IMR-90 (cell line): ENCODE results near the gene HOXD3. TPM values are rescaled to one million over a fixed set of nuclear protein-coding genes. Genes with fewer than 3 reads are reported as not detected.

Experiments
- ATAC-seq: fragments of 200-7000 bp; cut with Tn5 transposase; 2 replicates; pipeline ENCODE4 v1.9.1; 2020; ENCODE audit warnings: low read depth, mild to moderate bottlenecking, moderate library complexity
- BruUV-seq: library from RNA; stranded (reverse); fragments of 400-500 nt; replicated peaks from 2 replicates; lab custom pipeline; 2021; lab: Mats Ljungman, UMichigan
- CTCF ChIA-PET: fragments of 300-600 bp; formaldehyde crosslinking; extraction: SDS; loops from one replicate; lab custom pipeline; 2021; ENCODE audit warnings: antibody characterized with exemption; lab: Yijun Ruan, JAX
- POLR2A ChIA-PET: fragments of 300-600 bp; sonication (Branson Sonifier 250); formaldehyde crosslinking; loops from one replicate; lab custom pipeline; 2022; ENCODE audit warnings: antibody characterized with exemption; ENCODE audit not compliant: unreplicated experiment; lab: Charles Lee
- DNase-seq: peaks from one replicate; pipeline ENCODE4 v3.0.0; 2013
- H2AFZ ChIP-seq: replicated peaks from 2 replicates; pipeline ENCODE3; 2013; ENCODE audit warnings: low read length, mild to moderate bottlenecking; ENCODE audit not compliant: poor library complexity
- H2AK5ac ChIP-seq: 2 replicates; pipeline ENCODE4 v1.6.1; 2013; ENCODE audit warnings: low read depth, low read length, inconsistent platforms
- H2AK9ac ChIP-seq: replicated peaks from 2 replicates; pipeline ENCODE3; 2013; ENCODE audit warnings: mild to moderate bottlenecking, low read depth, low read length, moderate library complexity; ENCODE audit not compliant: poor library complexity
- H2BK120ac ChIP-seq: 2 replicates; pipeline ENCODE4 v1.6.1; 2013; ENCODE audit warnings: low read depth, low read length, inconsistent platforms
- H2BK15ac ChIP-seq: 3 replicates; pipeline ENCODE4 v1.6.1; 2013; ENCODE audit warnings: low read depth, low read length, inconsistent platforms
- H2BK20ac ChIP-seq: 2 replicates; pipeline ENCODE4 v1.6.1; 2013; ENCODE audit warnings: low read depth, mild to moderate bottlenecking, inconsistent platforms, low read length, moderate library complexity
- H2BK5ac ChIP-seq: 2 replicates; pipeline ENCODE4 v1.6.1; 2013; ENCODE audit warnings: mild to moderate bottlenecking, low read depth, low read length, inconsistent platforms; ENCODE audit not compliant: poor library complexity, severe bottlenecking
- H3K14ac ChIP-seq: replicated peaks from 2 replicates; pipeline ENCODE4 v1.6.1; 2013; ENCODE audit warnings: low read depth, low read length, inconsistent platforms
- H3K18ac ChIP-seq: 2 replicates; pipeline ENCODE4 v1.6.1; 2013; ENCODE audit warnings: low read depth, low read length, control low read depth
- H3K23ac ChIP-seq: 2 replicates; pipeline ENCODE4 v1.6.1; 2013; ENCODE audit warnings: low read depth, low read length, inconsistent platforms
- H3K27ac ChIP-seq: 2 replicates; pipeline ENCODE4 v1.5.1; 2013; ENCODE audit warnings: mild to moderate bottlenecking, control low read depth, low read length; ENCODE audit not compliant: insufficient read depth
- H3K27me3 ChIP-seq: 2 replicates; pipeline ENCODE4 v1.6.1; 2013; ENCODE audit warnings: low read length; ENCODE audit not compliant: control insufficient read depth, insufficient read depth
- H3K36me3 ChIP-seq: 2 replicates; pipeline ENCODE4 v1.6.1; 2013; ENCODE audit warnings: low read length, mixed read lengths; ENCODE audit not compliant: control insufficient read depth, insufficient read depth
- H3K4ac ChIP-seq: 2 replicates; pipeline ENCODE4 v1.6.1; 2013; ENCODE audit warnings: low read depth, low read length, inconsistent platforms
- H3K4me1 ChIP-seq: 2 replicates; pipeline ENCODE4 v1.6.1; 2013; ENCODE audit warnings: low read length, mixed read lengths; ENCODE audit not compliant: control insufficient read depth, insufficient read depth
- H3K4me2 ChIP-seq: 2 replicates; pipeline ENCODE4 v1.6.1; 2013; ENCODE audit warnings: low read depth, mild to moderate bottlenecking, control low read depth, low read length, moderate library complexity
- H3K4me3 ChIP-seq: 2 replicates; pipeline ENCODE4 v1.5.1; 2013; ENCODE audit warnings: low read depth, mild to moderate bottlenecking, control low read depth, low read length, moderate library complexity; ENCODE audit not compliant: insufficient read depth
- H3K56ac ChIP-seq: 2 replicates; pipeline ENCODE4 v1.6.1; 2013; ENCODE audit warnings: low read length, inconsistent platforms; ENCODE audit not compliant: insufficient read depth; ENCODE audit errors: extremely low read depth
- H3K79me1 ChIP-seq, 2 experiments: 2 replicates each; pipeline ENCODE4 v1.6.1; 2013; ENCODE audit warnings: low read length in 2 of 2, inconsistent platforms in 1 of 2, low read depth in 1 of 2
- H3K9ac ChIP-seq: 2 replicates; pipeline ENCODE4 v1.6.1; 2013; ENCODE audit warnings: low read depth, low read length, control low read depth
- H3K9me1 ChIP-seq: 2 replicates; pipeline ENCODE4 v1.6.1; 2013; ENCODE audit warnings: low read length, inconsistent platforms; ENCODE audit not compliant: insufficient read depth
- H3K9me3 ChIP-seq: 2 replicates; pipeline ENCODE4 v1.6.1; 2013; ENCODE audit warnings: low read length; ENCODE audit not compliant: control insufficient read depth, insufficient read depth
- H4K20me1 ChIP-seq: 2 replicates; pipeline ENCODE4 v1.6.1; 2013; ENCODE audit warnings: low read length, inconsistent platforms; ENCODE audit not compliant: insufficient read depth
- H4K5ac ChIP-seq: 2 replicates; pipeline ENCODE4 v1.6.1; 2013; ENCODE audit warnings: mild to moderate bottlenecking, low read depth, low read length, control low read depth
- H4K8ac ChIP-seq, 2 experiments: 2 replicates each; pipeline ENCODE4 v1.6.1; 2013; ENCODE audit warnings: low read depth in 2 of 2, low read length in 2 of 2, control low read depth in 1 of 2, inconsistent platforms in 1 of 2
- H4K91ac ChIP-seq: 2 replicates; pipeline ENCODE4 v1.6.1; 2013; ENCODE audit warnings: low read depth, low read length, inconsistent platforms; ENCODE audit not compliant: insufficient read depth
- SMC3 ChIP-seq: fragments of 150-350 bp; IDR thresholded peaks from 2 replicates; pipeline ENCODE4 v1.6.1; 2016; ENCODE audit warnings: low read depth, mild to moderate bottlenecking, antibody characterized with exemption, low read length, moderate library complexity
- WGBS, 2 experiments: methylation state at CpG; one replicate each; pipeline versions ENCODE4 v1.1.5 to v1.1.7; 2013; ENCODE audit warnings: missing lambda C conversion rate in 2 of 2; ENCODE audit not compliant: insufficient read length in 1 of 2; ENCODE audit errors: extremely low coverage in 2 of 2; 5-methylcytosine and 5-hydroxymethylcytosine counted together
- dilution Hi-C: fragments of 300-500 bp; cut with HindIII; formaldehyde crosslinking; loops from one replicate; pipeline ENCODE4 v1.14.3; 2018; ENCODE audit warnings: low sequenced_read_pairs; ENCODE audit not compliant: unreplicated experiment
- in situ Hi-C: fragments of 300-500 bp; cut with MboI; formaldehyde crosslinking; loops from 3 replicates; pipeline ENCODE4 v1.14.3; 2019; ENCODE audit warnings: low sequenced_read_pairs, inconsistent platforms, mixed read lengths
- intact Hi-C: fragments of 100-400 bp; cut with micrococcal nuclease; formaldehyde crosslinking; loops from 2 replicates; pipeline ENCODE4 v1.10.0; 2022
- polyA plus RNA-seq, 3 experiments: library from polyadenylated mRNA; depleted of rRNA; stranded (reverse); fragments of >200 nt; gene quantifications; 2 replicates each; pipeline ENCODE4 v1.2.3, GENCODE V29; 2012; ENCODE audit warnings: low replicate concordance in 1 of 3
- total RNA-seq: library from RNA; depleted of rRNA; stranded (reverse); fragments of >200 nt; gene quantifications from 2 replicates; pipeline ENCODE4 v1.2.3, GENCODE V29; 2012
- TF ChIP-seq, protein P1 (sequence below): conservative IDR thresholded peaks from 2 replicates; pipeline ENCODE4 v1.5.1; 2012; ENCODE audit warnings: mild to moderate bottlenecking, low read depth, low read length, improper control_type of control experiment

The HOXD3 gene
- total and polyA plus RNA-seq, 2 of the 4 experiments (the other 2 are of a cell fraction): not detected

DNA sequence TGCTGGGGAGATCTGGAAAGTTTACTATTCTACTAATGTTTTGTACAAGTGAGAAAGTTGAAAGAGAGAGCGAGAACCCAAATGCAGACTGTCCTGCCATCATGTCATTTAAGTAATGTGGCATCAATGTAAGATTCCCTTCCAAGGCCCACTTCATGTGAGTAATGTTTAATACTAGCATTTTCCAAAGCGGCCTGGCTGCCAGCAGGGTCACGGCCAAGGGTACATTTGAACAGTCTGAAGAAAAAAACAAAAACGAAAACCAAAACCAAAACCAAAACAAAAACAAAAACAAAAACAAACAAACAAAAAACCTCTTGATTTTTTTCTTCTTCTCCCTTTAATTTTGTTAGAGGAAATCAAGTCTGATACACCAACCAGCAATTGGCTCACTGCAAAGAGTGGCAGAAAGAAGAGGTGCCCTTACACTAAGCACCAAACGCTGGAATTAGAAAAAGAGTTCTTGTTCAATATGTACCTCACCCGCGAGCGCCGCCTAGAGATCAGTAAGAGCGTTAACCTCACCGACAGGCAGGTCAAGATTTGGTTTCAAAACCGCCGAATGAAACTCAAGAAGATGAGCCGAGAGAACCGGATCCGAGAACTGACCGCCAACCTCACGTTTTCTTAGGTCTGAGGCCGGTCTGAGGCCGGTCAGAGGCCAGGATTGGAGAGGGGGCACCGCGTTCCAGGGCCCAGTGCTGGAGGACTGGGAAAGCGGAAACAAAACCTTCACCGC is 38.3 kb upstream of the HOXD3 start:
- Histone ChIP-seq H3K14ac (no peak overlapping the region), H4K91ac (no peak overlapping the region), H4K8ac (no peak overlapping the region), H3K23ac (no peak overlapping the region), H3K18ac (no peak overlapping the region), H2BK20ac (no peak overlapping the region), H3K36me3 (no peaks in the 10 kb centered on the region), H2AK5ac (no peak overlapping the region), H2BK5ac (no peak overlapping the region), H3K9me3 (peaks cover 15% of the 10 kb centered on the region), H2BK120ac (no peak overlapping the region), H3K9me1 (no peaks in the 10 kb centered on the region), H4K20me1 (no peaks in the 10 kb centered on the region; the same call in 1 of the 2 replicates), H3K79me1 (no peaks in the 10 kb centered on the region), H3K4me2 (no peak overlapping the region), H3K27ac (no peak overlapping the region), H3K27me3 (peaks cover 95% of the 10 kb centered on the region), H3K4ac (no peak overlapping the region), H2AK9ac (no peak overlapping the region), H2BK15ac (no peak overlapping the region), H3K9ac (no peak overlapping the region), H3K4me3 (no peak overlapping the region), H3K4me1 (no peaks in the 10 kb centered on the region), H2AFZ (no peak overlapping the region), H3K56ac (no peak overlapping the region), H4K5ac (no peak overlapping the region)
- WGBS, 2 experiments: 2% methylated on average over 13 of the region's 24 CpGs; no CpG with 5 or more reads in 1 of the 2 experiments
- BruUV-seq: no TSS peak
- ChIA-PET POLR2A (no interaction called here), CTCF (no interaction called here)
- intact Hi-C loops: no loop called here
- TF ChIP-seq SMC3: no peak
- TF ChIP-seq, protein P1, sequence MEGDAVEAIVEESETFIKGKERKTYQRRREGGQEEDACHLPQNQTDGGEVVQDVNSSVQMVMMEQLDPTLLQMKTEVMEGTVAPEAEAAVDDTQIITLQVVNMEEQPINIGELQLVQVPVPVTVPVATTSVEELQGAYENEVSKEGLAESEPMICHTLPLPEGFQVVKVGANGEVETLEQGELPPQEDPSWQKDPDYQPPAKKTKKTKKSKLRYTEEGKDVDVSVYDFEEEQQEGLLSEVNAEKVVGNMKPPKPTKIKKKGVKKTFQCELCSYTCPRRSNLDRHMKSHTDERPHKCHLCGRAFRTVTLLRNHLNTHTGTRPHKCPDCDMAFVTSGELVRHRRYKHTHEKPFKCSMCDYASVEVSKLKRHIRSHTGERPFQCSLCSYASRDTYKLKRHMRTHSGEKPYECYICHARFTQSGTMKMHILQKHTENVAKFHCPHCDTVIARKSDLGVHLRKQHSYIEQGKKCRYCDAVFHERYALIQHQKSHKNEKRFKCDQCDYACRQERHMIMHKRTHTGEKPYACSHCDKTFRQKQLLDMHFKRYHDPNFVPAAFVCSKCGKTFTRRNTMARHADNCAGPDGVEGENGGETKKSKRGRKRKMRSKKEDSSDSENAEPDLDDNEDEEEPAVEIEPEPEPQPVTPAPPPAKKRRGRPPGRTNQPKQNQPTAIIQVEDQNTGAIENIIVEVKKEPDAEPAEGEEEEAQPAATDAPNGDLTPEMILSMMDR: peak; percentile 19; the same call in 1 of the 2 replicates
- dilution Hi-C loops: no loop called here
- in situ Hi-C loops: no loop called here
- ATAC-seq (no peak), DNase-seq (no peak)
